ENCODE data around the gene CTIF. TPM values are rescaled to one million over a fixed set of nuclear protein-coding genes. Genes with fewer than 3 reads are reported as not detected.

Gene CTIF
- total RNA-seq, 1 experiment from 2014 or later = 95.8 TPM

- H3K4me1 Mint-ChIP-seq (ENCODE audit: insufficient read depth, unreplicated experiment) = peaks cover 14% of the 10 kb centered on the region
- BruUV-seq (replicated peaks) = no TSS peak
Observed at GRCh38 chr18:48541026-48541746, 2.4 kb downstream of the CTIF start.

GRCh38 chr18:48541747-48542400, 3.0 kb downstream of the CTIF start:
- POLR2A ChIA-PET = interaction anchor here (0.7 to 1.0 kb wide), 3 partner anchors 14 to 919 kb away, joined by 3 to 4 read pairs (median 3); partner anchors contain the start of gene DYM
- CTCF ChIA-PET = interaction anchor here (0.6 kb wide), 1 partner anchor 954 kb away, joined by 3 read pairs; no protein-coding TSS in a partner anchor
- H3K27ac Mint-ChIP-seq (ENCODE audit: low read depth, unreplicated experiment) = peak overlapping the region; percentile 71

More at GRCh38 chr18:48541026-48541746, 2.4 kb downstream of the CTIF start:
- no peaks in the 10 kb centered on the region for H3K9me3 Mint-ChIP-seq (ENCODE audit: unreplicated experiment)
- POLR2A ChIA-PET = interaction anchor here (0.8 to 1.0 kb wide), 2 partner anchors 25 to 919 kb away, joined by 3 to 4 read pairs; partner anchors contain the start of gene DYM
- H3K4me3 Mint-ChIP-seq (ENCODE audit: unreplicated experiment) = peak overlapping the region; percentile 89
- intact Hi-C loops (cut with micrococcal nuclease) = loop anchor here (2.0 to 5.0 kb wide), 2 partner anchors 36 to 82 kb away; no protein-coding TSS in a partner anchor
- no peaks in the 10 kb centered on the region for H3K36me3 Mint-ChIP-seq (ENCODE audit: insufficient read depth, unreplicated experiment)
- H3K27ac Mint-ChIP-seq (ENCODE audit: low read depth, unreplicated experiment) = peak overlapping the region; percentile 71
- H3K27me3 Mint-ChIP-seq (ENCODE audit: insufficient read depth, unreplicated experiment) = no peaks in the 10 kb centered on the region
- no peak for TF ChIP-seq CTCF (IDR thresholded peaks at IDR 0.05; ENCODE audit: unreplicated experiment)
- peak; percentile 72 for DNase-seq (ENCODE audit: unreplicated experiment)
- CTCF ChIA-PET = interaction anchor here (0.6 kb wide), 1 partner anchor 954 kb away, joined by 3 read pairs; no protein-coding TSS in a partner anchor

DNA sequence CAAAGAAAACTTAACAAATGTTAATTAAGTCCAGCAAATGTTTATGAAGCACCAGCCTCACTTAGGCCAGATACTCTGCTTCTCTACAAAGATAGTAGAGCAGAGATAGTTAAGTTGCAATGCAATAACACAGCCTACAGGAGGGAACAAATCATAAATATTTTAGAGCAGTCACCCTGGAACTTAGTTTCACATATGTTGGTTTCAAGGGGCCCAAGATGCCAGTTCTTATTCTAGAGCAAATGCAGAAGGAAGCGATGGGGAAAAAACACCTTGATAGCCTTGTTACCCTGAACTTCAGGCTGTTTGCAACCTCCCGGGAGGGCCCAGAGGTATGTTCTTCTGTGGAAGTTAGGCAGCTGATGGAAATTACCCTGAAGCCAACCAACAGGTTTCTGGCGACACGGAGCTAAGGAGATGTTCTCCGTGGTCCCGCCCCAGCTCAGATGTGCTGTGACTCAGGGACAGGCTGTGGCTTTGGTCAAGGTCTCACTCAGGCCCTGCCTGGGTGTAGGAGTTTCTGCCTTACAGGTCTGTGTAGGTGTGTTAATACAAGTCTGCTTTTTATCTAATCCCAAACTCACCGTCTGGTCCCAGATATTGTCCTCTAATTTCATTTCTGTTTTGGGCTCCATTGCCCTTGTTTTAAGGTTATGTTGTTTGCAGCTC, 3.8 kb downstream of the CTIF start:
- POLR2A ChIA-PET = interaction anchor here (1.0 to 1.3 kb wide), 2 partner anchors 18 to 410 kb away, joined by 3 read pairs; no protein-coding TSS in a partner anchor
- H3K27me3 Mint-ChIP-seq (ENCODE audit: insufficient read depth, unreplicated experiment) = no peaks in the 10 kb centered on the region
- intact Hi-C loops (cut with micrococcal nuclease) = loop anchor here (5.0 kb wide), 1 partner anchor 35 kb away; no protein-coding TSS in a partner anchor
- H3K36me3 Mint-ChIP-seq (ENCODE audit: insufficient read depth, unreplicated experiment) = no peaks in the 10 kb centered on the region
- peak overlapping the region; percentile 42 for H3K27ac Mint-ChIP-seq (ENCODE audit: low read depth, unreplicated experiment)
- CTCF ChIA-PET = interaction anchor here (0.7 kb wide), 1 partner anchor 96 kb away, joined by 3 read pairs; no protein-coding TSS in a partner anchor
- H3K9me3 Mint-ChIP-seq (ENCODE audit: unreplicated experiment) = no peaks in the 10 kb centered on the region
- H3K4me1 Mint-ChIP-seq (ENCODE audit: insufficient read depth, unreplicated experiment) = peaks cover 26% of the 10 kb centered on the region
- TF ChIP-seq CTCF (IDR thresholded peaks at IDR 0.05; ENCODE audit: unreplicated experiment) = no peak
- no TSS peak for BruUV-seq (replicated peaks)
- no peak overlapping the region for H3K4me3 Mint-ChIP-seq (ENCODE audit: unreplicated experiment)
- no peak for DNase-seq (ENCODE audit: unreplicated experiment)

More at GRCh38 chr18:48541747-48542400, 3.0 kb downstream of the CTIF start:
- Mint-ChIP-seq H3K4me1 (ENCODE audit: insufficient read depth, unreplicated experiment) (peaks cover 21% of the 10 kb centered on the region), H3K9me3 (ENCODE audit: unreplicated experiment) (no peaks in the 10 kb centered on the region), H3K4me3 (ENCODE audit: unreplicated experiment) (peak overlapping the region; percentile 89), H3K36me3 (ENCODE audit: insufficient read depth, unreplicated experiment) (no peaks in the 10 kb centered on the region), H3K27me3 (ENCODE audit: insufficient read depth, unreplicated experiment) (no peaks in the 10 kb centered on the region)
- DNase-seq (ENCODE audit: unreplicated experiment) = no peak
- intact Hi-C loops (cut with micrococcal nuclease) = loop anchor here (2.0 to 5.0 kb wide), 2 partner anchors 35 to 81 kb away; no protein-coding TSS in a partner anchor
- BruUV-seq (replicated peaks) = TSS peak; percentile 16
- TF ChIP-seq CTCF (IDR thresholded peaks at IDR 0.05; ENCODE audit: unreplicated experiment) = no peak

Data from MCF 10A (cell line).